ENCODE data around the gene CD93.

The CD93 gene

GRCh38 chr20:23080521-23080920, 5.6 kb downstream of the CD93 start:
- FAIRE-seq (no peak), DNase-seq (ENCODE audit: insufficient read length, low spot score) (no peak)
- TF ChIP-seq SPI1 (IDR thresholded peaks at IDR 0.05; ENCODE audit: low read depth, low read length): no peak
- TF ChIP-seq PAX5 (IDR thresholded peaks at IDR 0.05; ENCODE audit: insufficient read depth, low read length, severe bottlenecking): no peak
- TF ChIP-seq POLR2A (IDR thresholded peaks at IDR 0.05; ENCODE audit: low read depth, low read length): no peak
- no peak for TF ChIP-seq POU2F2 (IDR thresholded peaks at IDR 0.05; ENCODE audit: low read depth, low read length)
- TF ChIP-seq TAF1 (IDR thresholded peaks at IDR 0.05; ENCODE audit: low read depth, low read length): no peak
- no peak for TF ChIP-seq POLR2AphosphoS5 (IDR thresholded peaks at IDR 0.05; ENCODE audit: low read depth, low read length)

GRCh38 chr20:23079926-23080325, 6.2 kb downstream of the CD93 start:
- DNase-seq (ENCODE audit: insufficient read length, low spot score) (no peak), FAIRE-seq (no peak)
- TF ChIP-seq POLR2A (IDR thresholded peaks at IDR 0.05; ENCODE audit: low read depth, low read length) (no peak), POU2F2 (IDR thresholded peaks at IDR 0.05; ENCODE audit: low read depth, low read length) (no peak), PAX5 (IDR thresholded peaks at IDR 0.05; ENCODE audit: insufficient read depth, low read length, severe bottlenecking) (no peak), POLR2AphosphoS5 (IDR thresholded peaks at IDR 0.05; ENCODE audit: low read depth, low read length) (no peak), TAF1 (IDR thresholded peaks at IDR 0.05; ENCODE audit: low read depth, low read length) (no peak), SPI1 (IDR thresholded peaks at IDR 0.05; ENCODE audit: low read depth, low read length) (no peak)

GRCh38 chr20:23079016-23079351, 7.1 kb downstream of the CD93 start:
- FAIRE-seq: no peak
- TF ChIP-seq POU2F2 (IDR thresholded peaks at IDR 0.05; ENCODE audit: low read depth, low read length) (no peak), POLR2AphosphoS5 (IDR thresholded peaks at IDR 0.05; ENCODE audit: low read depth, low read length) (no peak), SPI1 (IDR thresholded peaks at IDR 0.05; ENCODE audit: low read depth, low read length) (no peak), POLR2A (IDR thresholded peaks at IDR 0.05; ENCODE audit: low read depth, low read length) (no peak), PAX5 (IDR thresholded peaks at IDR 0.05; ENCODE audit: insufficient read depth, low read length, severe bottlenecking) (no peak), TAF1 (IDR thresholded peaks at IDR 0.05; ENCODE audit: low read depth, low read length) (no peak)
- DNase-seq (ENCODE audit: insufficient read length, low spot score): no peak

GRCh38 chr20:23078351-23079015, 7.6 kb downstream of the CD93 start:
- FAIRE-seq: no peak
- TF ChIP-seq POLR2AphosphoS5 (IDR thresholded peaks at IDR 0.05; ENCODE audit: low read depth, low read length) (no peak), POU2F2 (IDR thresholded peaks at IDR 0.05; ENCODE audit: low read depth, low read length) (no peak), TAF1 (IDR thresholded peaks at IDR 0.05; ENCODE audit: low read depth, low read length) (no peak), SPI1 (IDR thresholded peaks at IDR 0.05; ENCODE audit: low read depth, low read length) (no peak), PAX5 (IDR thresholded peaks at IDR 0.05; ENCODE audit: insufficient read depth, low read length, severe bottlenecking) (no peak), POLR2A (IDR thresholded peaks at IDR 0.05; ENCODE audit: low read depth, low read length) (no peak)
- no peak for DNase-seq (ENCODE audit: insufficient read length, low spot score)

- TF ChIP-seq POLR2AphosphoS5 (IDR thresholded peaks at IDR 0.05; ENCODE audit: low read depth, low read length): no peak
- TF ChIP-seq POLR2A (IDR thresholded peaks at IDR 0.05; ENCODE audit: low read depth, low read length): no peak
- TF ChIP-seq TAF1 (IDR thresholded peaks at IDR 0.05; ENCODE audit: low read depth, low read length): no peak
- no peak for TF ChIP-seq PAX5 (IDR thresholded peaks at IDR 0.05; ENCODE audit: insufficient read depth, low read length, severe bottlenecking)
- no peak for TF ChIP-seq SPI1 (IDR thresholded peaks at IDR 0.05; ENCODE audit: low read depth, low read length)
- no peak for TF ChIP-seq POU2F2 (IDR thresholded peaks at IDR 0.05; ENCODE audit: low read depth, low read length)
- FAIRE-seq (no peak), DNase-seq (ENCODE audit: insufficient read length, low spot score) (no peak)
Observed at GRCh38 chr20:23077277-23077676, 8.8 kb downstream of the CD93 start.

GRCh38 chr20:23074052-23074451, 12.1 kb downstream of the CD93 start:
- no peak for TF ChIP-seq POU2F2 (IDR thresholded peaks at IDR 0.05; ENCODE audit: low read depth, low read length)
- no peak for TF ChIP-seq TAF1 (IDR thresholded peaks at IDR 0.05; ENCODE audit: low read depth, low read length)
- no peak for TF ChIP-seq POLR2AphosphoS5 (IDR thresholded peaks at IDR 0.05; ENCODE audit: low read depth, low read length)
- no peak for TF ChIP-seq PAX5 (IDR thresholded peaks at IDR 0.05; ENCODE audit: insufficient read depth, low read length, severe bottlenecking)
- no peak for TF ChIP-seq POLR2A (IDR thresholded peaks at IDR 0.05; ENCODE audit: low read depth, low read length)
- TF ChIP-seq SPI1 (IDR thresholded peaks at IDR 0.05; ENCODE audit: low read depth, low read length): no peak
- DNase-seq (ENCODE audit: insufficient read length, low spot score) (no peak), FAIRE-seq (no peak)

GRCh38 chr20:23072892-23073586, 13.1 kb downstream of the CD93 start:
- TF ChIP-seq TAF1 (IDR thresholded peaks at IDR 0.05; ENCODE audit: low read depth, low read length) (no peak), POLR2A (IDR thresholded peaks at IDR 0.05; ENCODE audit: low read depth, low read length) (no peak), SPI1 (IDR thresholded peaks at IDR 0.05; ENCODE audit: low read depth, low read length) (no peak), PAX5 (IDR thresholded peaks at IDR 0.05; ENCODE audit: insufficient read depth, low read length, severe bottlenecking) (no peak), POLR2AphosphoS5 (IDR thresholded peaks at IDR 0.05; ENCODE audit: low read depth, low read length) (no peak), POU2F2 (IDR thresholded peaks at IDR 0.05; ENCODE audit: low read depth, low read length) (no peak)
- no peak for DNase-seq (ENCODE audit: insufficient read length, low spot score)
- FAIRE-seq: no peak

GRCh38 chr20:23071996-23072395, 14.1 kb downstream of the CD93 start:
- no peak for DNase-seq (ENCODE audit: insufficient read length, low spot score)
- TF ChIP-seq POU2F2 (IDR thresholded peaks at IDR 0.05; ENCODE audit: low read depth, low read length) (no peak), PAX5 (IDR thresholded peaks at IDR 0.05; ENCODE audit: insufficient read depth, low read length, severe bottlenecking) (no peak), SPI1 (IDR thresholded peaks at IDR 0.05; ENCODE audit: low read depth, low read length) (no peak), TAF1 (IDR thresholded peaks at IDR 0.05; ENCODE audit: low read depth, low read length) (no peak)
- FAIRE-seq: no peak

GRCh38 chr20:23071398-23071797, 14.7 kb downstream of the CD93 start:
- TF ChIP-seq SPI1 (IDR thresholded peaks at IDR 0.05; ENCODE audit: low read depth, low read length): no peak
- TF ChIP-seq POLR2A (IDR thresholded peaks at IDR 0.05; ENCODE audit: low read depth, low read length): no peak
- TF ChIP-seq TAF1 (IDR thresholded peaks at IDR 0.05; ENCODE audit: low read depth, low read length): no peak
- TF ChIP-seq POU2F2 (IDR thresholded peaks at IDR 0.05; ENCODE audit: low read depth, low read length): no peak
- no peak for TF ChIP-seq POLR2AphosphoS5 (IDR thresholded peaks at IDR 0.05; ENCODE audit: low read depth, low read length)
- no peak for TF ChIP-seq PAX5 (IDR thresholded peaks at IDR 0.05; ENCODE audit: insufficient read depth, low read length, severe bottlenecking)
- FAIRE-seq: no peak

More at GRCh38 chr20:23071398-23071797, 14.7 kb downstream of the CD93 start:
- no peak for DNase-seq (ENCODE audit: insufficient read length, low spot score)
